Measurements from ENCODE around the gene ASAP2. TPM values are rescaled to one million over a fixed set of nuclear protein-coding genes. Genes with fewer than 3 reads are reported as not detected.

ASAP2 gene
- total RNA-seq, 2 experiments from 2014 or later, result 0.27 TPM; not detected in 1

- CTCF ChIA-PET (ENCODE audit: unreplicated experiment), result no interaction called here
- DNase-seq (ENCODE audit: low spot score), result no peak
- TF ChIP-seq CTCF (conservative IDR thresholded peaks at IDR 0.05; ENCODE audit: low read length) (no peak), EZH2phosphoT487 (IDR thresholded peaks at IDR 0.05; ENCODE audit: borderline replicate concordance, low read depth, low read length) (no peak)
- H3K9me3 ChIP-seq (ENCODE audit: low read length), result no peaks in the 10 kb centered on the region
- intact Hi-C loops (cut with micrococcal nuclease; ENCODE audit: unreplicated experiment), result no loop called here
- no peak overlapping the region for H2AFZ ChIP-seq (ENCODE audit: low read length)
- H3K79me2 ChIP-seq (ENCODE audit: insufficient read depth, low read depth, low read length), result no peaks in the 10 kb centered on the region
- H3K9me2 ChIP-seq (ENCODE audit: insufficient read depth, low read length), result no peaks in the 10 kb centered on the region
- no peaks in the 10 kb centered on the region for H3K36me3 ChIP-seq (ENCODE audit: insufficient read depth, low read length)
- POLR2A ChIA-PET, result interaction anchor here (0.5 to 1.0 kb wide), 3 partner anchors 39 to 846 kb away, joined by 3 to 4 read pairs (median 3); no protein-coding TSS in a partner anchor
- H3K4me3 ChIP-seq (ENCODE audit: low read depth, low read length, poor library complexity, severe bottlenecking), result no peak overlapping the region
- H3K4me2 ChIP-seq (ENCODE audit: low read length), result no peak overlapping the region
- no peak overlapping the region for H3K27ac ChIP-seq (ENCODE audit: low read depth, low read length, poor library complexity, severe bottlenecking)
- H4K20me1 ChIP-seq (ENCODE audit: insufficient read depth, low read length), result no peaks in the 10 kb centered on the region
- BruUV-seq (replicated peaks), result no TSS peak
- no peaks in the 10 kb centered on the region for H3K4me1 ChIP-seq (ENCODE audit: insufficient read depth, low read length, poor library complexity, severe bottlenecking)
Measured at GRCh38 chr2:9226458-9227380, 20.1 kb downstream of the ASAP2 start.

- H3K36me3 ChIP-seq (ENCODE audit: insufficient read depth, low read length), result no peaks in the 10 kb centered on the region
- no peak overlapping the region for H3K4me3 ChIP-seq (ENCODE audit: low read depth, low read length, poor library complexity, severe bottlenecking)
- H3K4me1 ChIP-seq (ENCODE audit: insufficient read depth, low read length, poor library complexity, severe bottlenecking), result no peaks in the 10 kb centered on the region
- H3K4me2 ChIP-seq (ENCODE audit: low read length), result no peak overlapping the region
- BruUV-seq (replicated peaks), result no TSS peak
- ChIA-PET CTCF (ENCODE audit: unreplicated experiment) (no interaction called here), POLR2A (interaction anchor here (1.0 kb wide), 1 partner anchor 82 kb away, joined by 3 read pairs; no protein-coding TSS in a partner anchor)
- TF ChIP-seq CTCF (conservative IDR thresholded peaks at IDR 0.05; ENCODE audit: low read length) (no peak), EZH2phosphoT487 (IDR thresholded peaks at IDR 0.05; ENCODE audit: borderline replicate concordance, low read depth, low read length) (no peak)
- no peaks in the 10 kb centered on the region for H4K20me1 ChIP-seq (ENCODE audit: insufficient read depth, low read length)
- H3K27ac ChIP-seq (ENCODE audit: low read depth, low read length, poor library complexity, severe bottlenecking), result no peak overlapping the region
- intact Hi-C loops (cut with micrococcal nuclease; ENCODE audit: unreplicated experiment), result no loop called here
- no peaks in the 10 kb centered on the region for H3K79me2 ChIP-seq (ENCODE audit: insufficient read depth, low read depth, low read length)
- H3K9me2 ChIP-seq (ENCODE audit: insufficient read depth, low read length), result no peaks in the 10 kb centered on the region
- H3K9me3 ChIP-seq (ENCODE audit: low read length), result no peaks in the 10 kb centered on the region
- no peak for DNase-seq (ENCODE audit: low spot score)
- H2AFZ ChIP-seq (ENCODE audit: low read length), result no peak overlapping the region
Measured at GRCh38 chr2:9228088-9228751, 21.6 kb downstream of the ASAP2 start.
